Measurements from ENCODE around the gene ZDHHC5. TPM values are rescaled to one million over a fixed set of nuclear protein-coding genes. Genes with fewer than 3 reads are reported as not detected.
A peak's percentile ranks its signal among the peaks of the same experiment; 100 is the strongest.

ZDHHC5 gene
- total and polyA plus RNA-seq, 2 of the 13 experiments (the other 11 are each of a cell fraction or from before 2014, with no cell fraction given) = 26.6 to 34.0 TPM

DNA sequence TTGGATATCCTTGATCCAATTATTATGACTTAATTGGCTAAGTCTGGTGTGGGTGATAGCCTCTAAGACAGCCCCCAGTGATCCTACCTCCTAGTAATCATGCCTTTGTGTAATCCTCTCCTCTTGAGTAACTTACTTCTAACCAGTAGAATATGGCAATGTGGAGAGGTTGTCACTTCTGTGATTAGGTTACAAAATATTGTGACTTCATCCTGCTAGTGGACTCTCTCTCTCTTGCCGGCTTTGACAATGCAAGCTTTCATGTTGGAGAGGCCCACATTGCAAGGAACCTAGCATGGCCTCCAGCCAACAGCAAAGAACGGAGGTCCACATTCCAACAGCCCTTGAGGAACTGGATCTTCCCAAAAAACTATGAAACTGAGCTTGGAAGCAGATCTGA, 37.7 kb upstream of the ZDHHC5 start (continued):
- TF ChIP-seq ZNF577 (CRISPR knock-in tag; IDR thresholded peaks at IDR 0.05; ENCODE audit: borderline replicate concordance, low read depth) (no peak), SRF (IDR thresholded peaks at IDR 0.05; ENCODE audit: low read depth, low read length) (no peak), PHF5A (CRISPR knock-in tag; IDR thresholded peaks at IDR 0.05; ENCODE audit: low read depth, unreplicated experiment) (no peak), HDAC6 (IDR thresholded peaks at IDR 0.05; ENCODE audit: low read depth, low read length) (no peak)
- TF ChIP-seq, protein P1, sequence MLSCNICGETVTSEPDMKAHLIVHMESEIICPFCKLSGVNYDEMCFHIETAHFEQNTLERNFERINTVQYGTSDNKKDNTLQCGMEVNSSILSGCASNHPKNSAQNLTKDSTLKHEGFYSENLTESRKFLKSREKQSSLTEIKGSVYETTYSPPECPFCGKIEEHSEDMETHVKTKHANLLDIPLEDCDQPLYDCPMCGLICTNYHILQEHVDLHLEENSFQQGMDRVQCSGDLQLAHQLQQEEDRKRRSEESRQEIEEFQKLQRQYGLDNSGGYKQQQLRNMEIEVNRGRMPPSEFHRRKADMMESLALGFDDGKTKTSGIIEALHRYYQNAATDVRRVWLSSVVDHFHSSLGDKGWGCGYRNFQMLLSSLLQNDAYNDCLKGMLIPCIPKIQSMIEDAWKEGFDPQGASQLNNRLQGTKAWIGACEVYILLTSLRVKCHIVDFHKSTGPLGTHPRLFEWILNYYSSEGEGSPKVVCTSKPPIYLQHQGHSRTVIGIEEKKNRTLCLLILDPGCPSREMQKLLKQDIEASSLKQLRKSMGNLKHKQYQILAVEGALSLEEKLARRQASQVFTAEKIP (CRISPR knock-in tag; IDR thresholded peaks at IDR 0.05; ENCODE audit: borderline replicate concordance) = no peak
- TF ChIP-seq, protein P2, sequence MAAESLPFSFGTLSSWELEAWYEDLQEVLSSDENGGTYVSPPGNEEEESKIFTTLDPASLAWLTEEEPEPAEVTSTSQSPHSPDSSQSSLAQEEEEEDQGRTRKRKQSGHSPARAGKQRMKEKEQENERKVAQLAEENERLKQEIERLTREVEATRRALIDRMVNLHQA (CRISPR knock-in tag; IDR thresholded peaks at IDR 0.05) = no peak
- TF ChIP-seq, protein P3, sequence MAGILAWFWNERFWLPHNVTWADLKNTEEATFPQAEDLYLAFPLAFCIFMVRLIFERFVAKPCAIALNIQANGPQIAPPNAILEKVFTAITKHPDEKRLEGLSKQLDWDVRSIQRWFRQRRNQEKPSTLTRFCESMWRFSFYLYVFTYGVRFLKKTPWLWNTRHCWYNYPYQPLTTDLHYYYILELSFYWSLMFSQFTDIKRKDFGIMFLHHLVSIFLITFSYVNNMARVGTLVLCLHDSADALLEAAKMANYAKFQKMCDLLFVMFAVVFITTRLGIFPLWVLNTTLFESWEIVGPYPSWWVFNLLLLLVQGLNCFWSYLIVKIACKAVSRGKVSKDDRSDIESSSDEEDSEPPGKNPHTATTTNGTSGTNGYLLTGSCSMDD (CRISPR knock-in tag; IDR thresholded peaks at IDR 0.05) = no peak

DNA sequence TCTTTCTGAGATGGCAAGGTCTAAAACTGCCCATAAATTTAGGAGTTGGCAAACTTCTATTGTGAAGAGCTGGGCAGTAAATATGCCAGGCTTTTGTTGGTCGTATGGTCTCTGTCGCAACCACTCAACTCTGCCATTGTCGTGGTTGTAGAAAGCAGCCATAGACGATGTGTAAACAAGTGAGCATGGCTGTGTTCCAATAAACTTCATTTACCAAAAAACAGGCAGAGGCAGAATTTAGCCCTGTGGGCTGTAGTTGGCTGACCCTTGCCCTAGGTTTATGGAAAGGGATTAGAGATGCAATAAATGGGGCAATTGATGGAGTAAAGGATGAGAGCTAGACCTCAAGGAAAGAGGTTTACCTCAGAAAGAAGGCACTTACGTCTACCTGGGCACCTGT, 35.8 kb upstream of the ZDHHC5 start:
- H3K9ac ChIP-seq (ENCODE audit: insufficient read depth, low read depth, low read length) = no peak overlapping the region
- DNase-seq (ENCODE audit: low spot score) = no peak
- no TSS peak for BruUV-seq (replicated peaks)
- H3K36me3 ChIP-seq (replicated peaks in 1 of 2; ENCODE audit: control insufficient read depth in 1 of 2, insufficient read depth in 2 of 2, low read length in 2 of 2) = no peaks in the 10 kb centered on the region
- in situ Hi-C loops (cut with HindIII; ENCODE audit: extremely low pct_ligation_motif_present, low pct_unique_long_range_greater_than_20kb) (no loop called here), intact Hi-C loops (cut with micrococcal nuclease; ENCODE audit: unreplicated experiment) (loop anchor here (5.0 kb wide), 1 partner anchor 35 kb away; the partner anchor contains the start of gene SERPING1)
- 22% methylated on average over 5 of the region's 5 CpGs for WGBS (ENCODE audit: low lambda C conversion rate)
- no peak for FAIRE-seq
- H3K4me3 ChIP-seq (replicated peaks in 1 of 3; ENCODE audit: insufficient read depth in 1 of 3, low read depth in 2 of 3, low read length in 3 of 3) = no peak overlapping the region
- no peak overlapping the region for H3K27ac ChIP-seq (ENCODE audit: extremely low read length, insufficient read depth, low read length)
- peaks cover 16% of the 10 kb centered on the region for H3K4me1 ChIP-seq (ENCODE audit: insufficient read depth, low read length)
- no peaks in the 10 kb centered on the region for H4K20me1 ChIP-seq (ENCODE audit: insufficient read depth, low read length)
- ChIA-PET CTCF (ENCODE audit: low intra/inter-chr PET ratio, low total read pairs) (no interaction called here), POLR2A (no interaction called here)
- no peaks in the 10 kb centered on the region for H3K9me3 ChIP-seq (ENCODE audit: low read length)
- no peaks in the 10 kb centered on the region; a peak in 1 of 5 replicates for H3K27me3 ChIP-seq (ENCODE audit: control insufficient read depth in 1 of 2, insufficient read depth in 2 of 2, low read length in 2 of 2)
- no peak overlapping the region for H3K4me2 ChIP-seq (ENCODE audit: low read depth, low read length)
- no peak overlapping the region for H2AFZ ChIP-seq (ENCODE audit: low read length)
- ATAC-seq = no peak
- H3K79me2 ChIP-seq (ENCODE audit: insufficient read depth, low read length) = no peaks in the 10 kb centered on the region
- TF ChIP-seq ZBTB8A (CRISPR knock-in tag; IDR thresholded peaks at IDR 0.05; ENCODE audit: borderline replicate concordance, low read depth) (no peak), CEBPB (IDR thresholded peaks at IDR 0.05; ENCODE audit: borderline replicate concordance, low read depth, low read length) (0 out of 2 replicates have a peak, but pooled peaks have one; percentile 25), ZFY (CRISPR knock-in tag; IDR thresholded peaks at IDR 0.05) (no peak), SKI (IDR thresholded peaks at IDR 0.05; ENCODE audit: partially characterized antibody) (no peak), RBM39 (IDR thresholded peaks at IDR 0.05; ENCODE audit: low read depth, low read length, poor library complexity, severe bottlenecking) (no peak)
- TF ChIP-seq, protein P4, sequence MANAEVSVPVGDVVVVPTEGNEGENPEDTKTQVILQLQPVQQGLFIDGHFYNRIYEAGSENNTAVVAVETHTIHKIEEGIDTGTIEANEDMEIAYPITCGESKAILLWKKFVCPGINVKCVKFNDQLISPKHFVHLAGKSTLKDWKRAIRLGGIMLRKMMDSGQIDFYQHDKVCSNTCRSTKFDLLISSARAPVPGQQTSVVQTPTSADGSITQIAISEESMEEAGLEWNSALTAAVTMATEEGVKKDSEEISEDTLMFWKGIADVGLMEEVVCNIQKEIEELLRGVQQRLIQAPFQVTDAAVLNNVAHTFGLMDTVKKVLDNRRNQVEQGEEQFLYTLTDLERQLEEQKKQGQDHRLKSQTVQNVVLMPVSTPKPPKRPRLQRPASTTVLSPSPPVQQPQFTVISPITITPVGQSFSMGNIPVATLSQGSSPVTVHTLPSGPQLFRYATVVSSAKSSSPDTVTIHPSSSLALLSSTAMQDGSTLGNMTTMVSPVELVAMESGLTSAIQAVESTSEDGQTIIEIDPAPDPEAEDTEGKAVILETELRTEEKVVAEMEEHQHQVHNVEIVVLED (CRISPR knock-in tag; IDR thresholded peaks at IDR 0.05; ENCODE audit: borderline replicate concordance) = no peak
- TF ChIP-seq, protein P5, sequence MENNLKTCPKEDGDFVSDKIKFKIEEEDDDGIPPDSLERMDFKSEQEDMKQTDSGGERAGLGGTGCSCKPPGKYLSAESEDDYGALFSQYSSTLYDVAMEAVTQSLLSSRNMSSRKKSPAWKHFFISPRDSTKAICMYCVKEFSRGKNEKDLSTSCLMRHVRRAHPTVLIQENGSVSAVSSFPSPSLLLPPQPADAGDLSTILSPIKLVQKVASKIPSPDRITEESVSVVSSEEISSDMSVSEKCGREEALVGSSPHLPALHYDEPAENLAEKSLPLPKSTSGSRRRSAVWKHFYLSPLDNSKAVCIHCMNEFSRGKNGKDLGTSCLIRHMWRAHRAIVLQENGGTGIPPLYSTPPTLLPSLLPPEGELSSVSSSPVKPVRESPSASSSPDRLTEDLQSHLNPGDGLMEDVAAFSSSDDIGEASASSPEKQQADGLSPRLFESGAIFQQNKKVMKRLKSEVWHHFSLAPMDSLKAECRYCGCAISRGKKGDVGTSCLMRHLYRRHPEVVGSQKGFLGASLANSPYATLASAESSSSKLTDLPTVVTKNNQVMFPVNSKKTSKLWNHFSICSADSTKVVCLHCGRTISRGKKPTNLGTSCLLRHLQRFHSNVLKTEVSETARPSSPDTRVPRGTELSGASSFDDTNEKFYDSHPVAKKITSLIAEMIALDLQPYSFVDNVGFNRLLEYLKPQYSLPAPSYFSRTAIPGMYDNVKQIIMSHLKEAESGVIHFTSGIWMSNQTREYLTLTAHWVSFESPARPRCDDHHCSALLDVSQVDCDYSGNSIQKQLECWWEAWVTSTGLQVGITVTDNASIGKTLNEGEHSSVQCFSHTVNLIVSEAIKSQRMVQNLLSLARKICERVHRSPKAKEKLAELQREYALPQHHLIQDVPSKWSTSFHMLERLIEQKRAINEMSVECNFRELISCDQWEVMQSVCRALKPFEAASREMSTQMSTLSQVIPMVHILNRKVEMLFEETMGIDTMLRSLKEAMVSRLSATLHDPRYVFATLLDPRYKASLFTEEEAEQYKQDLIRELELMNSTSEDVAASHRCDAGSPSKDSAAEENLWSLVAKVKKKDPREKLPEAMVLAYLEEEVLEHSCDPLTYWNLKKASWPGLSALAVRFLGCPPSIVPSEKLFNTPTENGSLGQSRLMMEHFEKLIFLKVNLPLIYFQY (CRISPR knock-in tag; IDR thresholded peaks at IDR 0.05; ENCODE audit: borderline replicate concordance) = no peak
